ENCODE data around the gene MTUS2.

MTUS2 gene

DNA sequence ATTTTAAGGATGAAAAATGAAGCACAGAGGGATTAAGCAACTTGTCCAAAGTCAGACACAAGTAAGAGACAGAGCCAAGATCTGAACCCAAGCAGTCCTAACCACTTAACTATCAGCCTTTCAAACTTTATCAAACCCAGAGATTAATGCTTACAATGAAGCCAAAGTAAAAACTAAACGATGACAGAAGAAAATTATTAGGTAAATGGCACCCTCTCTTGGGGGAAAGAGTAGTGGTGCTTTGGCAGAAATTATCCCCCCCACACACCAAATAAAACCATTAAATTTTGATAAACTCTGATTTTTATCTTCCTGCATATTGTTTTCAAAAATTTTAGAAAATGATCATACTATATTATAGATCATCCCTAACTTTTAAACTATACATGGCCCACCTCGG lies 446.1 kb downstream of the MTUS2 start:
- no peak for DNase-seq

DNA sequence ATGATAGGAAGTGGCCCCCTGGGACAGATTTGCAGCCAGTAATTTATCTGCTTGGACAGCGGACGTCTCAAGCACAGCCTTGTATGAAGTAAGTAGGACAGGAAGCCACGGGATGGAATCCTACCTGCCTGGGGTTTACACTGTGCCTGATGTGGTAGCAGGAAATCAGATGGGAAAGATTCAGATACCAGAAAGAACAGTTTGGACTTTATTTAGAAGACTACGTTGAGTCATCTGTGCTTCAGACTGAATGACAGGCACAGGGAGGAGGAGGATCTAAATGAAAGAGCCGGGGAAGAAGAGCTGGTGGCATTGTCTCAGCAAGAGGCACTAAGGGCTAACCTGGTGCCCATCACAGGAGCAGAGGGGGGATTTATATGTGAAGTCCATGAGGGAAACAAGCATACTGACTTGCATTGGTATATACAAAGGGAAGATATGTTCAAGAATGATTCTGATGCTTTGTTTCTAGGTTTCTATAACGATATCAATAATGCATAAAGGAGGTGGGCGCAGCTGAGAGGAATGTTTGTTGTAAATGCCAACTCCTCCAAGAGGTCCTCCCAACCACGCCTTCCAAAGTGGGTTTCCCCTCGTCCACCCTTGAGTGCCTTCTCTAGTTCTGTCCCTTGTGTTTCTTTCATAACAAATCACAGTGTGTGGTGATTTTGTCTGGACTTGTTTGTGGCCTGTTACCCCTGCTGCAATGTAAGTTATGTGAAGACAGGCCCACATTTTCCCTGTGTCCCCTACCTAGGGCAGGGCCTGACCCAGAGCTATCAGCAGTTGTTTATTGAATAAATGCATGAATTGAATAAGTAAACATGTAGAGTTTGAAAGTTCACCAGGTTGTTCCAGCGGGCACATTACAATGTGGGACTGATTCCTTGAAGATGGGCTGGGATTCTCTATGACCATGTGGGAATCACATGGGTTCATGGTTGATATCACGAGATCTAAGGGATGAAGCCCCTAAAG lies 446.9 kb downstream of the MTUS2 start:
- DNase-seq, result no peak

DNA sequence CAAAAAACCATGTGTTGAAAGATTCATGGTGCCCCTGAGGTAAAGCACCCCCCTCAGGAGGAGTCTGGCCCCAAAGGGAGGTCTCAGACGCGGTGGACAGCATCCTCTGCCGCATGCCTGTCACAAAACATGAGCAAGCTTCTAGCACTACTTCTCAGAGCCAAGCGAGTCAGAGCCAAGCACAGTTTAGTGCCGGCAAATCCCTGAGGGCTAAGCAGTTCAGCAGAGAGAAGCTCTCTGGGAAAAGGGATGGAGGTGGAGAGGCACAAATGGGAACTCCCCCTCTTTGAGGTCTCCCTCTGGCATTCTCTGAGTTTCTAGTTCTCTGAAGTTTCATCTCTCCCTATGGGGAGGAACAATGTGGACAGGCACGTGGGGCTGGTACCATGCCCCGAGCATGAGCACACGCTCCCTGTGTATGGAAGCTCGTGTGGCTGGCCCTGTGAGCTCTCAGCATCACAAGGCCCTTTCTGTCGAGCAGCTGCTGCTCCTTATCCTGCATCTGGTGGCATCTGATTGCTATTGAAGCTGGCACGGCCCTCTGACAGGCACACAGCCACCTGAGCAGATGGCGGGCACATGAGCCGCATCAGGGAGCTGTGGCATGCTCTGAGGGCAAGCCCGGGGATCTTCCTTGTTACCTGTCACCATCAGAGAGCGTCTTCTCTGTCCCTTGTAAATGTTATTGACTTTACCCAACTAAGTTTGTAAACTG lies 450.3 kb downstream of the MTUS2 start:
- no peak for DNase-seq

DNA sequence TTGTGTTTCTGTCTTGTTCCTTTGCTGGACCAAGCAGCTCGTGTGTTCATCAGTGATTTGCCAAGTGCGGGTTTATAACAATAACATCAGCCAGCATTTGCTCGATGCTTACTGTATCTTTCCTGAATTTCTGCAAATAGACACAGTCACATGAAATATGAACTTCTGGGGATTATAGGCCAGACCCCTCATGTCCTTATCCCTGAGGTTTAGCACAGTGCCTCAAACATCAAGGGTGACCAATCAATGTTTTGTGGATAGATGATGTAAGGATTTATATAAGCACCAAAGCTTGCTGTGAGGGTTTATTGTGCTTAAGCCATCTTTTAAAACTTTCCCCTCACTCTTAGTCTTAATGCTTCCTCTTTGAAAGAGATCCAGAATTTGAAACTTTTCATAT lies 451.5 kb downstream of the MTUS2 start:
- DNase-seq, result no peak

DNA sequence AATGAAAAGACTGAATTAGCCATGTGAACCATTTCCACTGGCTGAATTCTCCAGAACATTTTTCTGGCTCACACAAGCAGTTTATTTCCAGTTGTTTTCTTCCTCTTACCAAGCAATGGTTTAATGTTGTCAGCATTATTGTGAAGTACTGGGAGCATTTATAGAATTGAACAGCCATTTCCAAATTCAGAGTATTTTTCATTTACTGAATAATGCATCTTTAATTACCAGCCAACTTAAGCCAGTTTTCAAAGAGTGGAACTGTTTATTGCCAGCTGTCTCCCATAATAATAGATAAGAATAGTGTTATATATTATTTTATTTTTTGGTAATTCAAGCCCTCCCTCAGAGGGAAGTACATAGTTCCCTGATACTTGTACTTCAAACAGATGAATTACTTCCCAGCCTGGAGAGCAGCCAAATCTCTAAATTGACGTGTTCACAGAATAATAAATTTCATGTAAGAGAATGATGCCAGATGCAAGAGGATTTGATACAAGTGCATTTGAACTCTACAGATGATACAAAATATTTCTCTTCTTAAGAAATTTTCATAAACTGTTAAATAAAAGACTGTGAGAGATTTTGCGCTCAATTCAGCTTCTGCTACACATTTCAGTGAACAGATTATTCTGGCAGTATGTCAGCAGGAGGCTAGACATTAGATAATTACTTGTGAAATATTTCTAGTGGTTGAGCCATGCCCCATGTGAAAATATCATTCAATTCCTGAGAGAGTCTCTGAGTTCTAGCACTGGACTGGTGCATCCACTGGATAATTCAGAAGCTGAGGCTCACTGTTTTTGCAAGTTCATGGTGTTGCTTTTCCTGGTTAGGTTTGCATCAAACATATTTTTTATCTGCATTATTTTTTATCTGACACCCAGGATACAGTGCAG lies 459.5 kb downstream of the MTUS2 start:
- DNase-seq, result no peak

DNA sequence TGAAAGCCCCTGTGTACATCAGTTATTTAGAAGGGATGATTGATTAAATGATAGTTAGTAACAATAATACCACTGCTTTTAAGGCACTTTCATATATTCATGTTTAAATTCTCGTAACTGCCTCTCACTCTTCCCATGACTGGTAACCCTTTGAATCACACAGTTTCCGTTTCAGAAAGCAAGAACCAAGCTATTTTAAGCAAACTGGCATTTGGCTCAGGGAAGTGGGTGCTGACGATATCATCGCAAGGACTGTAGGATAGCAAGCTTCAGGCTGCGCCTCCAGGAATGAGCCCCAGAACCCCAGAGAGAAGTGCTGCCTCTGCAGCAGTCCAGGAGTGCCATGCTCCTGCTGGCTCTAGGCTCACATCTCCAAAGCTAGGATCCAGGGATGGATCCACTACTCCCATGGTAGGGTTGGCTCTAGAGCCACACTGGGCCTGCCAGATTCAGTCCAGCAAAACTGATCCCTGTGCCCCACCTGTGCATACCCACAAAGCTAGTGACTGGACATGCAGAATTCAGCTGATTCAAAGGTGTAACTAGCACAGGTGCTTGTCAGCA lies 461.9 kb downstream of the MTUS2 start:
- no peak for DNase-seq

DNA sequence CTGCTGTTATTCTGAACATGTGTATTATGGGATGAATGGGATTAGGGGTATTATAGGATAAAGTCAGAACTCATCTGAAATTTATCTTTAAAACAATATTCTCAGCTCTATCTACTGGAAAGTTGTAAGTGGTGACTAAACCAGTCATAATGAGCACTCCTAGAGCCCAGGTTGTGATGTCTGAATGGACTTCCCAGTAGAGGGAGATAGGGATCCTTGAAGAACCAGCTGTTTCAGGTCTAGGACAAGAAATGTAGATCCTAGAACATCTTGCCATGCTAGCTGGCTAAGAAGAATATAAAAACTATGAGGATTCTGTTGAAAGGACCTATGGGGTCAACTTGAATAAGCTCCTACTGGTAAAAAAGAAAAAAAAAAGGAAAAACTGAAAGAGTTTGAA lies 464.6 kb downstream of the MTUS2 start:
- DNase-seq, result no peak

DNA sequence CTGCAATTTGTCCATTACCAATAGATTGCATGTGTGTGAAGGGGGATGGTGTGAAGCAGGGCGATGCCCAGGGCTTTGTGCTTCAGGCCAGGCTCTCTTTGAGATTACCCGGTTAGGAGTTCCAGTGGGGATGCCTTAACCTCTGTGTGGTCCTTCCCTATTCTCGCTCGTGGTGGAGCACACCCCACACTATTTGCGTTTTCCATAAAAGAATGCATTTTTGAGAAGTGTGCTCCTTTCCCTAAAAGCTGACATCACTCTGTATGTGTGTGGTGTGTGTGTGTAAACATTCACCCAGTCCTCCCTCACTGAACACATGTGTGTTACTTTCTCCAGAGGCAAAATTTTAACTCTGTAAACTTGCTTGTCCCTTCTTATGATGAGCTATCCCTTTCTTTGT lies 467.1 kb downstream of the MTUS2 start:
- no peak for DNase-seq

DNA sequence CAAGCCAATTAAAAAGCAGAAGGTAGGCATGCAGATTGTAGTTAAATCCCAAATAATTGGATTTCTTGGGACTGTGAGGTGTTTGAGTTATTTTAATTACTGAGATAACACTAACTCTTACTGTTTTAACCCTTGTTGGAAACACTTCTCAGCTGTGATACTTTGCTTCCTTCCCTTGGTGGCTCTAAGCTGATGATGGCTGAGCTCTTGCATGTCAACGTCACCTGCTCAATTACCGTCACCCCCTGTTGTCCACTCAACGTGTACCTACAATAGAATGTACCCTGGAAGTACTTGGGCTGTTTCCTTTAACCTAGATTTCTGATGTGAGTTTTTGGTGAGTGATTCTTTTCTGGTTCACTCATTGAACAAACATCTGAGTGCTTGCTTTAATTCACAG lies 471.9 kb downstream of the MTUS2 start:
- DNase-seq, result no peak

DNA sequence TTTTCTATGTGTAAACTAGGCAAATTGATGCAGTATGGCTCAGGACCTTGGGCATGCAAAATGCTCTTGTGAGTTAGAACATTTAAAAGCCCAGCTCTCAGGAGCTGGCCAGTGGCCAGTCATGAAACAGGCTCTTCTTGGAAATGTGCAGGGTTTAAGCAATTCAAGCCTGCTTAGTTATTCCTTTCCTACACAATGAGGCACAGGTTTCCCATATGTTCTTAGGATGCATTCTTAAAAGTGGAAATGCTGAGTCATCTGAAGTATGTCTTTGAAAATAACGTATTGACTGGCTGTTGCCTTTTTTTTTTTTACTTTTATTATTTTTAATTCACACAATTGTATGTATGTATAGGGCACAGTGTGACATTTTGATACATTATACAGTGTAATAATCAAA lies 474.7 kb downstream of the MTUS2 start:
- DNase-seq, result no peak

DNA sequence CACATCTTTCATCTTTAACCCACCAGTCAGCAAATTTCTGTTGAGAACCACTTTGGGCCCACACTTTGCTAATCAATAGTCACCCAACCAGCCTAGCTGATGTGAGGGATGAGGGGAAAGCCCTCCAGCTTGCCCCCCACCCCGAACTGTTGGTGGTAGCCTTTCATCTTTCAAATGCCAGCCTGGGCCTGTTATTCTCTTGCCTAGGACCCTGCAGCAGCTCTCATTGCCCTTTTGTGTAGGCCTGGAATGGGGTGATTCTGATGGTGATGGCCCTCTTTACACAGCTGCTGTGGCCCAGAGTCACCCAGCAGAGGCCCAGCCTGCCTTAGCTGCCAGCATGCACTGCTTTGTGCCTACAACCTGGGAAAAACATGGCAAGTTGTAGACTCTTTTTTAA lies 480.9 kb downstream of the MTUS2 start:
- no peak for DNase-seq

DNA sequence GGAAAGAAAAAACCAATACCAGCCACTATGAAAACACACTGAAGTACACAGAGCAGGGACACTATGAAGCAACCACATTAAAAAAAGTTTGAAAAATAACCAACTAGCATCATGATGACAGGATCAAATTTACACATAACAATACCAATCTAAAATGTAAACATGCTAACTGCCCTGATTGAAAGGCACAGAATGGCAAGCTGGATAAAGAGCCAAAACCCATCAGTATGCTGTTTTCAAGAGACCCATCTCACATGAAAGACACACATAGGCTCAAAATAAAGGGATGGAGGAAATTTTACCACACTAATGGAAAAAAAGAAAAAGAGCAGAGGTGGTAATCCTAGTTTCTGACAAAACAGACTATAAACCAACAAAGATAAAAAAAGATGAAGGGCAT lies 484.0 kb downstream of the MTUS2 start:
- DNase-seq, result no peak

DNA sequence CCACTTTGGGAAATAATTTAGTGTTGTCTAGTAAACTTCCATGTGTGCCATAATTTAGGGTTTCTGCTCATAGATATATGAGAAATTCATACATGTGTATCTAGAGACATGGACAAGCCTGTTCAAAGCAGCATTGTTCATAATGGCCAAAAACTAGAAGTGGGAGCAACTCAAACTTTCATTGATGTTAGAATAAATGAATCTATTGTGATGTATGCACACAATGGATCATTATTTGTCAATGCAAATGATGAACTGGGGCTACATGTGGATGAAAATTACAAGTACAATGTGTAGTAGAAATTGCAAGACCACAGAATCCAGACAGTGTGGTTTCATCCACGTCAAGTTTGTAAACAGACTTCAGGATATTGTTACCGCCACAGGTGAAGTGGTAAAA lies 490.7 kb downstream of the MTUS2 start:
- DNase-seq, result no peak

DNA sequence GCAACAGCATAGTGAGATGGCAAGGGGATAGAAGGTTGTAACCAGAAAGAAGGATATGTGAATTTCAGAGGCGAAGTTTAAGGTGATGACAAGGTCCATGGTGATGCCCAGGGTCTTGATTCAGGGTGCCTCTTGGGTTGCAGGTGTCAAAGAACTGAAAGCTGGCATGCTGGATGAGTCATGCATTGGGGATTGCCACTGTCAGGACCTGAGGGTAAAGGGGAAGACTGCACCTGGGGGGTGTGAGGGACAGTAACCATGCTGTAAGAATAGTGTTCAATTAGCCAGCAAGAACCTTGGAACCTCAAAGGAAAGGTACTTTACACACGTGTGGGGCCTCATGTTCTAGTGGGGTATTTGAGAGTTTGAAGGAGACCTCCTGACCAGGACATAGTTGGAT lies 495.7 kb downstream of the MTUS2 start:
- no peak for DNase-seq

DNA sequence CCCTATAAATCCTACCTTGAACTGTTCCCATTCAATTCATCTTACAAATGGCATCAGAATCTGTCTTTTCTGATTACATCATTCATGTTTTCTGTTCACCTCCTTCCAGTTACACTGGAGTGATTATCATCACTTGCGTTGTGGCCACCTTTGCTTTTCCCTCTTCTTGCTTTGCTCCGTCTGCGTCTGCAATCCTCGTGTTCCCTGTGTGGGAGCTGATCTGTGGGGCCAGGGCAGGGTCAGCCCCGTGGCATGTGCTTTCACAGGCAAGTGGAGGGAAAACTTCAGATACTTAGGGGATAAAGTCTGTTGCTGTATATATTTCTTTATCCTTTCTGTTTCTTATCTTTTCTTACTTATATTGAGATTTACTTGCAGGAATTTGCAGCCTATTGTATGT lies 497.7 kb downstream of the MTUS2 start:
- no peak for DNase-seq

DNA sequence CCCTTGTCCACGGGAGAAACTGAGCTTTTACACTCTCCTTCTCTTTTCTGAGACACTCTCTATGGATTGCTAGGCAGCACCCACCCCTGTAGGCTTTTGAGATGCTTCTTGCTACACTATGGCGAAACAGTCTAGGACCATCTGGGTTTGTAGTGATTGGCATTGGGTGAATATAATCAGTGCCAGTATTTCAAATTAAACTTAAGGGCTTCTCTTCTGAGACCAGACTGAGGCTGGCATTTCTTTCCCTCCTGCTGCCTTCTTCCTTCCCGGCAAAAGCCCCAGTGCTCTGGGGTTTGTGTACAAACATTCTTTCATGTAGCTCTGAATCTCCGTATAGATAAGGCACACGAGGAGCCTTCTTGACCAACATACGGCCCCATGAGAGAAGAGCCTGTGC lies 498.6 kb downstream of the MTUS2 start:
- no peak for DNase-seq

DNA sequence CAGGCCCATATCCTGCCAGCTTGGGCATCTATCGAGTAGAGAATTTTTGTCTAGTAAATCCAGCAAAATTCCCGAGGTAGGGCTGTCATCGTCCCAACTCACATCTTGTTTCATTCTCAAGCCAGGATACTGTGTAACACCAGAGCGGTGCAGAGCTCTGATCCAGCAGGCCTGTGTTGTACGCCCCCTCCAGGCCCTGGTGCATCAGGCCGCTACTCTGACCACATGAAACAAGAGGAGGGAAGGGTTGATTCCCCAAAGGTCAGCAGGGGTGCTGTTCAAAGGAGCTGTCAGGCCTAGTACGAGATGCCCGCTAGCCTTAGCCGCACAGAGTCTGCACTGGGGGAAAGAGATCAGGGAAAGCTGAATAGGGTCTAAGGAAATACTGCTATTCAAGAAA lies 499.3 kb downstream of the MTUS2 start:
- DNase-seq, result no peak

DNA sequence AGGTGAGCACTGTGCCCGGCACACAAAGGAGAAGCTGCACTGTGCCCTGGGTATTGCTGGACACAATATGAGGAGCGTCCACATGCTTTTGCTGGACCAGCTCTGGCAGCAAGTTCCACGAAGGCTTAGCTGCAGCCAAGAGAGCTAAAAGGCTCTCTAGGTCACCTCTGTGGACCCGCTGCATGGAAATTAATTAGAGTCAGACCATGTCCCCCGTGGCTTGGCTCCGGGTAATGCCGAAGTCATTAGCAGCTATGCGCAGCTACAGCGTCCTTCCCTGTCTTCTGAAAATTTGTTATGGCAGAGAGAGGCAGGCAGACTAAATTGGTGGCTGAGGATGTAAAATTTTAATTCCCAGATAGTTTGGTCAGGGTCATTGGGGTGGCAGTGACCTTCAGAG lies 503.8 kb downstream of the MTUS2 start:
- DNase-seq, result no peak

DNA sequence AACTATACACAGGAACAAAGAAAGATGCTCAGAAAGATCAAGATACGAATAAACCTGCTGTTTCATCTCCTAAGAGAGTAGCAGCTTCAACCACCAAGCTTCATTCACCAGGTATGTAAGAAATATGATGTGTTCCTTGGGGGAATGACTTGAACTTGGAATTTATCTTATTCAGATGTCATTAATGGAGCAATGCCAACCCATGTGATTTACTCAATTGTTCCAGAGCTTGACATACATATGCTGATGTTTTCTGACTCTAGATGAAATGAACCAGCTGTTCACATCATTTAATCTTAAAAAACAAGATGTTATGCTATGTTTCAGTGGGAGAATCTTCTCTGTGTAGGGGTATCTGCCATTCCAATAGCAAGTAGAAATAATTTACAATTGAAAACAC lies 504.5 kb downstream of the MTUS2 start:
- no peak for DNase-seq

DNA sequence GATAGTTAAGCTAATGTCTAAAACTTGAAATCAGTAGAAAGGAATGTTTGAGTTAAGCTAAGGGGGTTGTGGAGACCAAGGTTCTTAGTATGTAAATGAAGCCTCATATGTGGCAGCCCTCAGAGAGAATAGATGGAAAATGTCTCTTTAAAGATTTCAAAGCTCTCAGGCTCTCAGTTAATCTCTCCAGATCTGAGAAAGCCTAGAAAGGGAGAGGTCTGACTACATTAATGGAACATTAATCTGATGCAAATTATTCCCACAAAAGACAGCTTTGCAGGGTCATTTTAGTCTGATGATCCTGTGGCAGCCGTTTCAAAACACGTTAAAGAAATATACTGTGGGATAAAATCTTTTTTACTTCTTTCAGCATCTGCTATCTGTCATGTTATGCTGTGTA lies 508.4 kb downstream of the MTUS2 start:
- no peak for DNase-seq

DNA sequence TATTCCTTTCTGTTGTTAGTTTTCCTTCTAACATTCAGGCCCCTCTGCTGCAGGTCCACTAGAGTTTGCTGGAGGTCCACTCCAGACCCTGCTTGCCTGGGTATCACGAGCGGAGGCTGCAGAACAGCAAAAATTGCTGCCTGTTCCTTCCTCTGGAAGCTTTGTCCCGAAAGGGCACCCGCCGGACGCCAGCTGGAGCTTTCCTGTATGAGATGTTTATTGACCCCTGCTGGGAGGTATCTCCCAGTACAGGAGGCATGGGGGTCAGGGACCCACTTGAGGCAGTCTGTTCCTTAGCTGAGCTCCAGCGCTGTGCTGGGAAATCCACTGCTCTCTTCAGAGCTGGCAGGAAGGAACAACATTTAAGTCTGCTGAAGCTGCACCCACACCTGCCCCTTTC lies 516.2 kb downstream of the MTUS2 start:
- DNase-seq, result no peak

DNA sequence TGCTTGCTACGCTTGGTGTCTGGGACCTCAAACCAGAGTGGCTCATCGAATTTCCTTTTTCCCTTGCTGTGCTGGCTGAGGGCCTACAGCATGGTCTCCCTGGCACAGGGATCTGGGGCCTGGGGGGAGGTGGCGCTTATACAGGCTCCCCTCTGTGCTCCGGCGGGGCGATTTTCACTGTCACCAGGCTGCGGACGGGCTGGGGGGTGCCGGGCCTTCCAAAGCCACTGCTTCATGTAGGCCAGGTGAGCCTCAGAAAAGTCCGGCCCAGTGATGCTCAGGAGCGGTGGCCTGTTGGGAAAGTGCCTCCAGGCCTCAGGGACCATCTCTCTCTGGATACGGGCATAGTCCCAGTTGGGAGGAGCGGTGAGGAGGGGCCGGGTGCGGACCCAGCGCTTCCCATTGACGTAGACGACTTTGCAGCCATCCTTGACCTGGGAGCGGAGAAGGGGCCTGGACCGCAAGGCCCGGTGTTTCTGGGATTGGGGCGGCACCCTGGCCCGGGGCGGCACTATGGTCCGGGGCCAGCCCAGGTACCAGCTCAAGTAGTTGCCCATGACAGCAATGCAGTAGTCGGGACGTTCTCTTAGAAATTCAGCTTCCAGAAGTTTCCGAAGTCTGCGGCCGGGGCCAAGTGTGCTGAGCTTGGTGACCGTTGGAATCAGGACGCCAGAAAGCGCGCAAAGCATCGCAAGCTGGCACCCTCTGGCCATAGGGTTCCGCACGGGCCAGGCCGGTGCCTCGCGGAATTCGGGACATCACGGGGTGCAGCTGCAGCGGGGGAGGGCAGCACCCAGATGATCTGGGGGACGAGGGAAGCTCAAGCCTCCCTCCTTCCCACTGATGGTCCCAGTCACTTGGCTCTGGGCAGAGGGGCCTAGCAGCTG lies 519.5 kb downstream of the MTUS2 start:
- no peak for DNase-seq

All from inflammatory macrophage treated with lipopolysaccharide for 4 hours (primary cell).